ENCODE data around the gene PXDC1.
A peak's percentile ranks its signal among the peaks of the same experiment; 100 is the strongest.
"Not testable (repeated sequence)": the region's sequence is repeated elsewhere in the genome, so short reads cannot be mapped to it uniquely, and the experiment has no call there.

PXDC1 gene

GRCh38 chr6:3762359-3762758 is 10.8 kb upstream of the PXDC1 start:
- no peak for DNase-seq (ENCODE audit: low spot score)

- no peak for DNase-seq (ENCODE audit: low spot score)
Observed at GRCh38 chr6:3761989-3762270, 10.4 kb upstream of the PXDC1 start.

DNA sequence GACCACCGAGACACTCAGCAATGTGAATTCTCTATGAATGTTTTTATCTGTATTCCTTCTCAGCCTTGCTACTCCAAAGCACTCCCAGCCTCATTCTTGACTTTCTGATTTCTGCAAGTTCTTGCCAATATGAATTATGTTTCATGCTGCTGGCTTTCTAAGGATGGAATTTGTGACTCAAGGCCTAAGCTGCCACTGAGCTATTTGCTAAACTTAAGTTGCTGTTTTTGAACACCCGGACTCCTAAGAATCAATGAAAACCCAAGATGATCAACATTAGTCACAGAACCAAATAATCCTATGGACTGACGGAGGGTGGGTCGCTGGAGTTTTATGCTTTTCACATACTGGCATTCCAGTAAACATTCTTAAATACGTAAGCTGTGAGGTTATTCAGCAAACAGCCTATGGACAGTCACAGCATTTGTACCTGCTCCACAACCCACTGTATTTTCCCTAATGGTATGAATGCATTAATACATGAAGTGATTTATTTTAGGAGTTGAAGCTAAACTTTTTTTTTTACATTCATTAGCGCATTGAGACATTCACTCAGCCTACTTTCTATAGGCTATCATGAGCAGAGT is 8.2 kb upstream of the PXDC1 start:
- DNase-seq (ENCODE audit: low spot score) = no peak

- DNase-seq (ENCODE audit: low spot score) = no peak
Observed at GRCh38 chr6:3758842-3759144, 7.3 kb upstream of the PXDC1 start.

- not testable (repeated sequence) for DNase-seq (ENCODE audit: low spot score)
Observed at GRCh38 chr6:3757998-3758841, 6.7 kb upstream of the PXDC1 start.

DNA sequence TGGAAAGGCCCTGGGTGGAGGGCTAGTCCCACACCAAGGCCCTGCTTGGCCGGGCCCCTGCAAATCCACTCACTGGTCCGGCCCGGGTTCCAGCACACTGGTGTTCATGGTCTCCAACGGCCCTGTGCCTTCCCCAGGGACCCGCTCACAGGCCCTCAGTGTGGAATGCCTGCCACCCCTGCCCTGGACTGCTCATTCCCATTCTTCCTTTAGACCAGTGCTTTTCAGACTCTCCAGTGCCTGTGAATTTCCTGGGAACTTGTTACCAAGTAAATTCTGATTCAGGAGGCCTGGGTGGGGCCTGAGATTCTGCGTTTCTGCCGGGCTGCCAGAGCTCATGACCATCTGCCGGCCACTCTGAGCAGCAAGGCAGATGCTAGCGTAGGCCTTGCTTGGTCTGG is 5.7 kb upstream of the PXDC1 start:
- no peak for DNase-seq (ENCODE audit: low spot score)

GRCh38 chr6:3756546-3756945 is 5.0 kb upstream of the PXDC1 start:
- no peak for DNase-seq (ENCODE audit: low spot score)

DNA sequence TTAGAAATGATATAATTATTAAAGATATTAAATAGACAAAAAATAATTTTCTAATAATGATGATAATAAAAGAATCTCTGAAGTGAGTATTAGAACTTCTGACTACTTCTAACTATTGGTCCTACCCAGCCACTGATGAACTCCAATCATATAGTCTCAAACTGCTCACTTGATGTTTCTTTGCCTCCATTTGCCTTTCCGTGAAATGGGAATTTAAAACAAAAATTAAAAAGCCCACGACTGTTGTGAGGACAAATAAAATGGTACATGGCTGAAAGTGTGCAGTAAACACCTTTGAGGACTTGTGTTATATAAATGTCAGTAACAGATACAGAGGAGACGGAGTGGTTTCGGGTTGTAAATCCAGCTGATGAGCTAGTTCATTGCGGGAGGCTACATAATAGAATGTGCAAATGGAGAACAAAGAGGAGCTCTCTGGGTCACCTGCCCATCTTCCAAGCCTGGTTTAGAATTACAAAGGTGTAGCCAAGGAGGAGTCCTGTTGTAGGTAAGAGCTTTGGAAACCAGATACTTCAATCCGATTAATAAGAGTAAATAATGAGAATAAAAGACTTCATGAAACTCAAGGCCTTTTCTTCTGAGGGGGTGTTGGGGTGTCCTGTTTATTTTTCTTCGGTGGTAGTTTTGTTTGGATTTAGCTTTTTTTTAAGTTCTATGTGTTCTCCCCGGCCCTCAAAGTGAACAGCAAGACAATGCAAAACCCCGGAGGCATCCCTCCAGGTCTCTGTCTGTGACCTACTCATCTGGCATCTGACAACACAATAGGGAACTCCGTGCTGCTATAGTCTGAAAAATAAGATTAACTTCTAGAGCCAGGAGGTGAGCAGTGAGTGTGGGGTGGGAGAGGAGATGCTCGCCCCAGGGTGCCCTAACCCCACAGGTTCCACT is 4.4 kb upstream of the PXDC1 start:
- DNase-seq (ENCODE audit: low spot score) = no peak

DNA sequence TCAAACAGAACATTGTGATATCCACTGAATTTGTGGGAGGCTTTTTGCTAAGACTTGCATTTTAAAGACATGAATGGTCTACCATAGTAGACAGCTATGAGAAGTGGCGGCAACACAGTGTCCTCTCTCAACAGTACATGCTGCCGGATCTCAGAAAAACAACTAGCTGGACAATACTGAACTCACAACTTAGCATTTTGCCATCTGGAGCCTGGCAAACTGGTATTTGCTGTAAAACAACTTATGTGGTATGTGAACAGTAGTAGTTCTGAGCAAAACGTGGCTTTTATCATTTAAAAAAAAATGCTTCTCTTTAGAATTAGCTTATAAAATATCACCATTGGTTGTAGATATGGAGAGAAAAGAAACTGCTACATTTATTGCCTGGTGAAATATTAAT is 3.3 kb upstream of the PXDC1 start:
- no peak for DNase-seq (ENCODE audit: low spot score)

- not testable (repeated sequence) for DNase-seq (ENCODE audit: low spot score)
Observed at GRCh38 chr6:3754032-3754725, 2.7 kb upstream of the PXDC1 start.

GRCh38 chr6:3753228-3753835 is 1.8 kb upstream of the PXDC1 start:
- DNase-seq (ENCODE audit: low spot score) = no peak

- no peak for DNase-seq (ENCODE audit: low spot score)
Observed at GRCh38 chr6:3752531-3753227, 1.2 kb upstream of the PXDC1 start.

GRCh38 chr6:3751730-3752530 is 417 bp upstream of the PXDC1 start:
- DNase-seq (ENCODE audit: low spot score) = no peak

- DNase-seq (ENCODE audit: low spot score) = no peak
Observed at GRCh38 chr6:3750317-3751076, 1.0 kb downstream of the PXDC1 start.

GRCh38 chr6:3749977-3750316 is 1.6 kb downstream of the PXDC1 start:
- DNase-seq (ENCODE audit: low spot score) = no peak

DNA sequence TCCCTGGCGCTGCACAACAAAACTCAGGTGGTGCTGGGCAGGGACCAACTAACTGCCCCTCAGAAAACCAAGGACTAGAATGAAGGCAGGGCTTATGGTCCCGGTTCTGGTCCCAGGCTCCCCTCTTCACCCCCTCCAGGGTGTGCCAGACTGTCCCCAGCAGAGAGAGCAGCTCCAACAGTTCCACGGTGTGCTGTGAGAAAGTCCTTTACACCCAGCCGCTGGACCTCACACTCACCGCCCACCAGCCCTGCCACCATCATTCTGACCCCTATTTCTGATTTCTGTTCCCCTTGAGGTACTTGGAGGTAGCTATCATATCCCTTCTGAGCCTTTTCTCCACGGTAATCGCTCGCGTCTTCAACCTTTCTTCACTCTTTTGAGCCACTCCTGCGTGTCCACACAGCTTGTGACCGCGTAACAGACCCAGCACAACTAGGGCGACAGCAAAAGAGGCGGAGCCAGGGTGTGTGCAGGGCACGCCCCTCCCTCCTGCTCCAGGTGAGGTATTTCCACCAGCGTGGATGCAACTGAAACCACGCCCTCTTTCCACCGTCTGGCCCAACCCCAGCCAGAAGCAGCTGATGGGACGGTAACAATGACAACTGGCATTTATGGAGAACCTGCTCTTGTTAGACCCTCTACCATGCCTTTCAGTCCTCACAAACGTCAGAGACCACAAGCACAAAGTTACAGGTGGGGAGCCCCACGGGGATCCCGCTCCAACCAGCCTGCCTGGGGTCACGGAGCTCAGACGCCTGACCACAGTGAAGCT is 2.3 kb downstream of the PXDC1 start:
- DNase-seq (ENCODE audit: low spot score) = no peak

- DNase-seq (ENCODE audit: low spot score) = peak; percentile 16
Observed at GRCh38 chr6:3748208-3749066, 3.1 kb downstream of the PXDC1 start.

- DNase-seq (ENCODE audit: low spot score) = no peak
Observed at GRCh38 chr6:3747100-3747737, 4.3 kb downstream of the PXDC1 start.
